GM23338 (cell line): ENCODE measurements around the gene PNPLA5.

ENCODE experiments used
- CREB1 ChIP-seq: fragments of 250-450 bp; sonication (Bioruptor Pico); IDR thresholded peaks from 2 replicates; pipeline ENCODE4 v1.5.0; 2020; ENCODE audit warnings: low read depth, mild to moderate bottlenecking, moderate library complexity
- EZH2 ChIP-seq: fragments of 200-600 bp; sonication (generic); IDR thresholded peaks from one replicate; pipeline ENCODE4 v1.8.0; 2017; ENCODE audit warnings: antibody characterized with exemption, mild to moderate bottlenecking, low read depth; ENCODE audit not compliant: unreplicated experiment
- EZH2phosphoT487 ChIP-seq: fragments of 200-600 bp; sonication (generic); IDR thresholded peaks from one replicate; pipeline ENCODE4 v1.8.1; 2018; ENCODE audit warnings: antibody characterized with exemption; ENCODE audit not compliant: unreplicated experiment
- JUNB ChIP-seq: IDR thresholded peaks from one replicate; pipeline ENCODE4 v1.6.1; 2016; ENCODE audit warnings: antibody characterized with exemption; ENCODE audit not compliant: unreplicated experiment
- NANOG ChIP-seq: IDR thresholded peaks from 2 replicates; pipeline ENCODE4 v1.6.1; 2016; ENCODE audit warnings: antibody characterized with exemption, borderline replicate concordance
- POLR2AphosphoS5 ChIP-seq: IDR thresholded peaks from 2 replicates; pipeline ENCODE4 v1.6.1; 2016; ENCODE audit warnings: antibody characterized with exemption, low read depth
- STAT1 ChIP-seq: IDR thresholded peaks from one replicate; pipeline ENCODE4 v1.6.1; 2016; ENCODE audit warnings: antibody characterized with exemption; ENCODE audit not compliant: unreplicated experiment
- ZNF114 ChIP-seq: fragments of 250-450 bp; sonication (Bioruptor Pico); IDR thresholded peaks from 2 replicates; pipeline ENCODE4 v1.5.0; 2020; ENCODE audit warnings: mild to moderate bottlenecking, moderate library complexity
- ZNF331 ChIP-seq: fragments of 250-450 bp; sonication (Bioruptor Pico); IDR thresholded peaks from 2 replicates; pipeline ENCODE4 v1.5.0; 2020; ENCODE audit warnings: low read depth, mild to moderate bottlenecking, moderate library complexity
- TF ChIP-seq, protein P1 (sequence below): IDR thresholded peaks from 2 replicates; pipeline ENCODE4 v1.6.1; 2016; ENCODE audit warnings: antibody characterized with exemption
- TF ChIP-seq, protein P2 (sequence below), 2 experiments: fragments of 200-600 bp in 1 of 2; sonication (generic) in 1 of 2; conservative IDR thresholded peaks; 2 replicates each; pipeline versions ENCODE4 v1.5.1 to v1.6.1; 2016 to 2017; ENCODE audit warnings: antibody characterized with exemption in 2 of 2, low read depth in 2 of 2, mild to moderate bottlenecking in 2 of 2, moderate library complexity in 1 of 2
- TF ChIP-seq, protein P3 (sequence below): IDR thresholded peaks from one replicate; pipeline ENCODE4 v1.6.1; 2018; ENCODE audit warnings: antibody characterized with exemption; ENCODE audit not compliant: unreplicated experiment
- TF ChIP-seq, protein P4 (sequence below): fragments of 250-450 bp; sonication (Bioruptor Pico); IDR thresholded peaks from 2 replicates; pipeline ENCODE4 v1.5.0; 2020; ENCODE audit warnings: mild to moderate bottlenecking, moderate library complexity

DNA sequence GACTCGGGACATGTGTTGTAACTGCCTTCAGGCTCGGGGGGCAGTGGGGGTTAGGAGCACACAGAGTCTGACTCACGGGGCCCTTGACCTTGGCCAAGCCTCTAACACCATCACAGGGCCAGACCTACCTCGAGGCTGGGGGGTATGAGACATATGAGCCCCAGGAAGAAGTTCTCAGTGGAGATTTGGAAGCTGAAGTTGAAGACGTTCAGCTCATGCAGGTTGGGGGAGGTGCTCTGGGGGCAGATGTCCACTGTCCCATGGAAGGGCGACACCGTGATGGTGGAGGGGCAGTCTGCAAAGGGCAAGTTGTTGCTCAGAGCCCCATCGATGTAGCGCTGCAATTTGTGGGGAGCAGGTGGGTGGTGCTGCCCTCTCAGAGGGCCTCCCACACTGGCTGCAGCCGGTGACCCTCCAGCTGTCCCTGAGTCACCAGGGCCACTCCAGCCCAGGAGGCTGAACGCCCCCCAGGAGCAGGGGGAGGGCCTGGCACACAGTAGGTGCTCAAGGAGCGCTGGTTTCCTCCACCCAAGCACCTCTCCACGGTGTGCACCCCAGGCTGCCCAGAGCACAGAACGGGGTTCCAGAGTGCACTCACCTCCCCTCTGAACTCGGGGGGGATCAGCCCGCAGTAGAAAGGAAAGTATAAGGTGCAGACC is 2.5 kb downstream of the PNPLA5 start:
- TF ChIP-seq, protein P1, sequence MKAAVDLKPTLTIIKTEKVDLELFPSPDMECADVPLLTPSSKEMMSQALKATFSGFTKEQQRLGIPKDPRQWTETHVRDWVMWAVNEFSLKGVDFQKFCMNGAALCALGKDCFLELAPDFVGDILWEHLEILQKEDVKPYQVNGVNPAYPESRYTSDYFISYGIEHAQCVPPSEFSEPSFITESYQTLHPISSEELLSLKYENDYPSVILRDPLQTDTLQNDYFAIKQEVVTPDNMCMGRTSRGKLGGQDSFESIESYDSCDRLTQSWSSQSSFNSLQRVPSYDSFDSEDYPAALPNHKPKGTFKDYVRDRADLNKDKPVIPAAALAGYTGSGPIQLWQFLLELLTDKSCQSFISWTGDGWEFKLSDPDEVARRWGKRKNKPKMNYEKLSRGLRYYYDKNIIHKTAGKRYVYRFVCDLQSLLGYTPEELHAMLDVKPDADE = no peak
- TF ChIP-seq, protein P2, sequence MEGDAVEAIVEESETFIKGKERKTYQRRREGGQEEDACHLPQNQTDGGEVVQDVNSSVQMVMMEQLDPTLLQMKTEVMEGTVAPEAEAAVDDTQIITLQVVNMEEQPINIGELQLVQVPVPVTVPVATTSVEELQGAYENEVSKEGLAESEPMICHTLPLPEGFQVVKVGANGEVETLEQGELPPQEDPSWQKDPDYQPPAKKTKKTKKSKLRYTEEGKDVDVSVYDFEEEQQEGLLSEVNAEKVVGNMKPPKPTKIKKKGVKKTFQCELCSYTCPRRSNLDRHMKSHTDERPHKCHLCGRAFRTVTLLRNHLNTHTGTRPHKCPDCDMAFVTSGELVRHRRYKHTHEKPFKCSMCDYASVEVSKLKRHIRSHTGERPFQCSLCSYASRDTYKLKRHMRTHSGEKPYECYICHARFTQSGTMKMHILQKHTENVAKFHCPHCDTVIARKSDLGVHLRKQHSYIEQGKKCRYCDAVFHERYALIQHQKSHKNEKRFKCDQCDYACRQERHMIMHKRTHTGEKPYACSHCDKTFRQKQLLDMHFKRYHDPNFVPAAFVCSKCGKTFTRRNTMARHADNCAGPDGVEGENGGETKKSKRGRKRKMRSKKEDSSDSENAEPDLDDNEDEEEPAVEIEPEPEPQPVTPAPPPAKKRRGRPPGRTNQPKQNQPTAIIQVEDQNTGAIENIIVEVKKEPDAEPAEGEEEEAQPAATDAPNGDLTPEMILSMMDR (conservative IDR thresholded peaks at IDR 0.05; ENCODE audit: low read depth in 2 of 2) = no peak
- TF ChIP-seq EZH2 (no peak), JUNB (no peak), CREB1 (CRISPR knock-in tag) (no peak), POLR2AphosphoS5 (no peak), EZH2phosphoT487 (no peak), ZNF114 (CRISPR knock-in tag) (no peak), ZNF331 (CRISPR knock-in tag) (no peak), NANOG (no peak), STAT1 (no peak)
- TF ChIP-seq, protein P3, sequence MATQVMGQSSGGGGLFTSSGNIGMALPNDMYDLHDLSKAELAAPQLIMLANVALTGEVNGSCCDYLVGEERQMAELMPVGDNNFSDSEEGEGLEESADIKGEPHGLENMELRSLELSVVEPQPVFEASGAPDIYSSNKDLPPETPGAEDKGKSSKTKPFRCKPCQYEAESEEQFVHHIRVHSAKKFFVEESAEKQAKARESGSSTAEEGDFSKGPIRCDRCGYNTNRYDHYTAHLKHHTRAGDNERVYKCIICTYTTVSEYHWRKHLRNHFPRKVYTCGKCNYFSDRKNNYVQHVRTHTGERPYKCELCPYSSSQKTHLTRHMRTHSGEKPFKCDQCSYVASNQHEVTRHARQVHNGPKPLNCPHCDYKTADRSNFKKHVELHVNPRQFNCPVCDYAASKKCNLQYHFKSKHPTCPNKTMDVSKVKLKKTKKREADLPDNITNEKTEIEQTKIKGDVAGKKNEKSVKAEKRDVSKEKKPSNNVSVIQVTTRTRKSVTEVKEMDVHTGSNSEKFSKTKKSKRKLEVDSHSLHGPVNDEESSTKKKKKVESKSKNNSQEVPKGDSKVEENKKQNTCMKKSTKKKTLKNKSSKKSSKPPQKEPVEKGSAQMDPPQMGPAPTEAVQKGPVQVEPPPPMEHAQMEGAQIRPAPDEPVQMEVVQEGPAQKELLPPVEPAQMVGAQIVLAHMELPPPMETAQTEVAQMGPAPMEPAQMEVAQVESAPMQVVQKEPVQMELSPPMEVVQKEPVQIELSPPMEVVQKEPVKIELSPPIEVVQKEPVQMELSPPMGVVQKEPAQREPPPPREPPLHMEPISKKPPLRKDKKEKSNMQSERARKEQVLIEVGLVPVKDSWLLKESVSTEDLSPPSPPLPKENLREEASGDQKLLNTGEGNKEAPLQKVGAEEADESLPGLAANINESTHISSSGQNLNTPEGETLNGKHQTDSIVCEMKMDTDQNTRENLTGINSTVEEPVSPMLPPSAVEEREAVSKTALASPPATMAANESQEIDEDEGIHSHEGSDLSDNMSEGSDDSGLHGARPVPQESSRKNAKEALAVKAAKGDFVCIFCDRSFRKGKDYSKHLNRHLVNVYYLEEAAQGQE = no peak
- TF ChIP-seq, protein P4, sequence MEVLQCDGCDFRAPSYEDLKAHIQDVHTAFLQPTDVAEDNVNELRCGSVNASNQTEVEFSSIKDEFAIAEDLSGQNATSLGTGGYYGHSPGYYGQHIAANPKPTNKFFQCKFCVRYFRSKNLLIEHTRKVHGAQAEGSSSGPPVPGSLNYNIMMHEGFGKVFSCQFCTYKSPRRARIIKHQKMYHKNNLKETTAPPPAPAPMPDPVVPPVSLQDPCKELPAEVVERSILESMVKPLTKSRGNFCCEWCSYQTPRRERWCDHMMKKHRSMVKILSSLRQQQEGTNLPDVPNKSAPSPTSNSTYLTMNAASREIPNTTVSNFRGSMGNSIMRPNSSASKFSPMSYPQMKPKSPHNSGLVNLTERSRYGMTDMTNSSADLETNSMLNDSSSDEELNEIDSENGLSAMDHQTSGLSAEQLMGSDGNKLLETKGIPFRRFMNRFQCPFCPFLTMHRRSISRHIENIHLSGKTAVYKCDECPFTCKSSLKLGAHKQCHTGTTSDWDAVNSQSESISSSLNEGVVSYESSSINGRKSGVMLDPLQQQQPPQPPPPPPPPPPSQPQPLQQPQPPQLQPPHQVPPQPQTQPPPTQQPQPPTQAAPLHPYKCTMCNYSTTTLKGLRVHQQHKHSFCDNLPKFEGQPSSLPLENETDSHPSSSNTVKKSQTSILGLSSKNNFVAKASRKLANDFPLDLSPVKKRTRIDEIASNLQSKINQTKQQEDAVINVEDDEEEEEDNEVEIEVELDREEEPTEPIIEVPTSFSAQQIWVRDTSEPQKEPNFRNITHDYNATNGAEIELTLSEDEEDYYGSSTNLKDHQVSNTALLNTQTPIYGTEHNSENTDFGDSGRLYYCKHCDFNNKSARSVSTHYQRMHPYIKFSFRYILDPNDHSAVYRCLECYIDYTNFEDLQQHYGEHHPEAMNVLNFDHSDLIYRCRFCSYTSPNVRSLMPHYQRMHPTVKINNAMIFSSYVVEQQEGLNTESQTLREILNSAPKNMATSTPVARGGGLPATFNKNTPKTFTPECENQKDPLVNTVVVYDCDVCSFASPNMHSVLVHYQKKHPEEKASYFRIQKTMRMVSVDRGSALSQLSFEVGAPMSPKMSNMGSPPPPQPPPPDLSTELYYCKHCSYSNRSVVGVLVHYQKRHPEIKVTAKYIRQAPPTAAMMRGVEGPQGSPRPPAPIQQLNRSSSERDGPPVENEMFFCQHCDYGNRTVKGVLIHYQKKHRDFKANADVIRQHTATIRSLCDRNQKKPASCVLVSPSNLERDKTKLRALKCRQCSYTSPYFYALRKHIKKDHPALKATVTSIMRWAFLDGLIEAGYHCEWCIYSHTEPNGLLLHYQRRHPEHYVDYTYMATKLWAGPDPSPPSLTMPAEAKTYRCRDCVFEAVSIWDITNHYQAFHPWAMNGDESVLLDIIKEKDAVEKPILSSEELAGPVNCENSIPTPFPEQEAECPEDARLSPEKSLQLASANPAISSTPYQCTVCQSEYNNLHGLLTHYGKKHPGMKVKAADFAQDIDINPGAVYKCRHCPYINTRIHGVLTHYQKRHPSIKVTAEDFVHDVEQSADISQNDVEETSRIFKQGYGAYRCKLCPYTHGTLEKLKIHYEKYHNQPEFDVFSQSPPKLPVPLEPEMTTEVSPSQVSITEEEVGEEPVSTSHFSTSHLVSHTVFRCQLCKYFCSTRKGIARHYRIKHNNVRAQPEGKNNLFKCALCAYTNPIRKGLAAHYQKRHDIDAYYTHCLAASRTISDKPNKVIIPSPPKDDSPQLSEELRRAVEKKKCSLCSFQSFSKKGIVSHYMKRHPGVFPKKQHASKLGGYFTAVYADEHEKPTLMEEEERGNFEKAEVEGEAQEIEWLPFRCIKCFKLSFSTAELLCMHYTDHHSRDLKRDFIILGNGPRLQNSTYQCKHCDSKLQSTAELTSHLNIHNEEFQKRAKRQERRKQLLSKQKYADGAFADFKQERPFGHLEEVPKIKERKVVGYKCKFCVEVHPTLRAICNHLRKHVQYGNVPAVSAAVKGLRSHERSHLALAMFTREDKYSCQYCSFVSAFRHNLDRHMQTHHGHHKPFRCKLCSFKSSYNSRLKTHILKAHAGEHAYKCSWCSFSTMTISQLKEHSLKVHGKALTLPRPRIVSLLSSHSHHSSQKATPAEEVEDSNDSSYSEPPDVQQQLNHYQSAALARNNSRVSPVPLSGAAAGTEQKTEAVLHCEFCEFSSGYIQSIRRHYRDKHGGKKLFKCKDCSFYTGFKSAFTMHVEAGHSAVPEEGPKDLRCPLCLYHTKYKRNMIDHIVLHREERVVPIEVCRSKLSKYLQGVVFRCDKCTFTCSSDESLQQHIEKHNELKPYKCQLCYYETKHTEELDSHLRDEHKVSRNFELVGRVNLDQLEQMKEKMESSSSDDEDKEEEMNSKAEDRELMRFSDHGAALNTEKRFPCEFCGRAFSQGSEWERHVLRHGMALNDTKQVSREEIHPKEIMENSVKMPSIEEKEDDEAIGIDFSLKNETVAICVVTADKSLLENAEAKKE (CRISPR knock-in tag) = no peak
